ENCODE data around the gene HS6ST3. TPM values are rescaled to one million over a fixed set of nuclear protein-coding genes. Genes with fewer than 3 reads are reported as not detected.
A peak's percentile ranks its signal among the peaks of the same experiment; 100 is the strongest.

Gene HS6ST3
- total and polyA plus RNA-seq, 12 donors: 2.1 to 27.1 (median 6.2) TPM

- H3K36me3 ChIP-seq (replicated peaks in 1 of 2): no peaks in the 10 kb centered on the region
- no peak overlapping the region for H3K27ac ChIP-seq
- H3K4me1 ChIP-seq (replicated peaks in 1 of 2): no peaks in the 10 kb centered on the region
- no peak for DNase-seq
- no peaks in the 10 kb centered on the region for H3K27me3 ChIP-seq
- 62 to 75% (median 72%) methylated on average over 4 of the region's 4 CpGs for WGBS, 4 donors
- no peak overlapping the region for H3K4me3 ChIP-seq
- intact Hi-C loops (cut with DNase I): no loop called here
- TF ChIP-seq CTCF (IDR thresholded peaks at IDR 0.05) (no peak), POLR2A (IDR thresholded peaks at IDR 0.05) (no peak)
- H3K9me3 ChIP-seq (replicated peaks in 1 of 3): no peaks in the 10 kb centered on the region
Measured at GRCh38 chr13:96475103-96475502, 385.2 kb downstream of the HS6ST3 start.

- intact Hi-C loops (cut with DNase I): no loop called here
- Histone ChIP-seq H3K36me3 (replicated peaks in 1 of 2) (no peaks in the 10 kb centered on the region), H3K27ac (no peak overlapping the region), H3K27me3 (no peaks in the 10 kb centered on the region), H3K4me1 (replicated peaks in 1 of 2) (no peaks in the 10 kb centered on the region), H3K9me3 (replicated peaks in 1 of 3) (no peaks in the 10 kb centered on the region), H3K4me3 (no peak overlapping the region)
- DNase-seq: no peak
- 75 to 84% (median 78%) methylated on average over 6 of the region's 6 CpGs for WGBS, 4 donors
- TF ChIP-seq CTCF (IDR thresholded peaks at IDR 0.05) (no peak), POLR2A (IDR thresholded peaks at IDR 0.05) (no peak)
Measured at GRCh38 chr13:96481482-96481881, 391.6 kb downstream of the HS6ST3 start.

- DNase-seq: no peak
- intact Hi-C loops (cut with DNase I): no loop called here
- Histone ChIP-seq H3K9me3 (replicated peaks in 1 of 3) (no peaks in the 10 kb centered on the region), H3K4me3 (no peak overlapping the region), H3K27me3 (no peaks in the 10 kb centered on the region), H3K4me1 (replicated peaks in 1 of 2) (no peaks in the 10 kb centered on the region), H3K27ac (no peak overlapping the region), H3K36me3 (replicated peaks in 1 of 2) (no peaks in the 10 kb centered on the region)
- 86 to 92% (median 89%) methylated on average over 5 of the region's 5 CpGs for WGBS, 4 donors
- TF ChIP-seq POLR2A (IDR thresholded peaks at IDR 0.05): no peak
- TF ChIP-seq CTCF (IDR thresholded peaks at IDR 0.05): no peak
Measured at GRCh38 chr13:96490496-96490989, 400.6 kb downstream of the HS6ST3 start.

GRCh38 chr13:96491103-96491502 is 401.2 kb downstream of the HS6ST3 start:
- Histone ChIP-seq H3K9me3 (replicated peaks in 1 of 3) (no peaks in the 10 kb centered on the region), H3K36me3 (replicated peaks in 1 of 2) (no peaks in the 10 kb centered on the region), H3K4me3 (no peak overlapping the region), H3K4me1 (replicated peaks in 1 of 2) (no peaks in the 10 kb centered on the region), H3K27ac (no peak overlapping the region), H3K27me3 (no peaks in the 10 kb centered on the region)
- 86 to 100% (median 93%) methylated on average over 2 of the region's 2 CpGs for whole genome bisulfite sequencing, 4 donors
- intact Hi-C loops (cut with DNase I): no loop called here
- no peak for DNase-seq
- TF ChIP-seq POLR2A (IDR thresholded peaks at IDR 0.05): no peak

- Histone ChIP-seq H3K36me3 (replicated peaks in 1 of 2) (no peaks in the 10 kb centered on the region), H3K4me3 (no peak overlapping the region), H3K9me3 (replicated peaks in 1 of 3) (no peaks in the 10 kb centered on the region), H3K27me3 (no peaks in the 10 kb centered on the region), H3K4me1 (replicated peaks in 1 of 2) (no peaks in the 10 kb centered on the region), H3K27ac (no peak overlapping the region)
- 20 to 32% (median 30%) methylated on average over 4 of the region's 4 CpGs for WGBS, 4 donors
- intact Hi-C loops (cut with DNase I): no loop called here
- TF ChIP-seq CTCF (IDR thresholded peaks at IDR 0.05): no peak
- TF ChIP-seq POLR2A (IDR thresholded peaks at IDR 0.05): no peak
- peak in 3 of 7 donors; percentile 14 to 23 (median 18) for DNase-seq
Measured at GRCh38 chr13:96492766-96493165, 402.9 kb downstream of the HS6ST3 start.

Data from adrenal gland (tissue), 12 donors.